ENCODE results near the gene FOXB2. TPM values are rescaled to one million over a fixed set of nuclear protein-coding genes. Genes with fewer than 3 reads are reported as not detected.

FOXB2 gene
- total RNA-seq, 1 donor from 2014 or later = not detected

DNA sequence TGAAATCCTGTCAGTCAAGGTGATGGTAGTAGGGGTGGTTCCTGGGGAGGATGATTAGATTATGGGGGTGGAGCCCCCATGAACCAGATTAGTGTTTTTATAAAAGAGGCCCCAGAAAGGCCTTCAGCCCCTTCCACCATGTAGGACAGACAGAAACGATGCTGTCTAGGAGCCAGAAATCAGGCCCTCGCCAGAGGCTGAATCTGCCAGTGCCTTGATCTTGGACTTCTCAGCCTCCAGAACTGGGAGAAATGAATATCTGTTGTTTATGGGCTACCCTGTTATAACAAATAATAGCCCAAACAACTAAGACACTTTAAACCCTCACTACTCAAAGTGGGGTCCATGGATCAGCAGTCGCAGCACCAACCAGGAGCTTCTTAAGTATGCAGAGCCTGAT is 20.2 kb upstream of the FOXB2 start:
- H3K27me3 Mint-ChIP-seq (ENCODE audit: unreplicated experiment) = no peaks in the 10 kb centered on the region

GRCh38 chr9:77000330-77000729 is 19.1 kb upstream of the FOXB2 start:
- TF ChIP-seq, protein P1, sequence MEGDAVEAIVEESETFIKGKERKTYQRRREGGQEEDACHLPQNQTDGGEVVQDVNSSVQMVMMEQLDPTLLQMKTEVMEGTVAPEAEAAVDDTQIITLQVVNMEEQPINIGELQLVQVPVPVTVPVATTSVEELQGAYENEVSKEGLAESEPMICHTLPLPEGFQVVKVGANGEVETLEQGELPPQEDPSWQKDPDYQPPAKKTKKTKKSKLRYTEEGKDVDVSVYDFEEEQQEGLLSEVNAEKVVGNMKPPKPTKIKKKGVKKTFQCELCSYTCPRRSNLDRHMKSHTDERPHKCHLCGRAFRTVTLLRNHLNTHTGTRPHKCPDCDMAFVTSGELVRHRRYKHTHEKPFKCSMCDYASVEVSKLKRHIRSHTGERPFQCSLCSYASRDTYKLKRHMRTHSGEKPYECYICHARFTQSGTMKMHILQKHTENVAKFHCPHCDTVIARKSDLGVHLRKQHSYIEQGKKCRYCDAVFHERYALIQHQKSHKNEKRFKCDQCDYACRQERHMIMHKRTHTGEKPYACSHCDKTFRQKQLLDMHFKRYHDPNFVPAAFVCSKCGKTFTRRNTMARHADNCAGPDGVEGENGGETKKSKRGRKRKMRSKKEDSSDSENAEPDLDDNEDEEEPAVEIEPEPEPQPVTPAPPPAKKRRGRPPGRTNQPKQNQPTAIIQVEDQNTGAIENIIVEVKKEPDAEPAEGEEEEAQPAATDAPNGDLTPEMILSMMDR (IDR thresholded peaks at IDR 0.05; ENCODE audit: unreplicated experiment) = no peak
- no peaks in the 10 kb centered on the region for H3K4me1 Mint-ChIP-seq (ENCODE audit: unreplicated experiment)
- H3K36me3 Mint-ChIP-seq (ENCODE audit: low read depth, unreplicated experiment) = no peaks in the 10 kb centered on the region
- no peak overlapping the region for H3K4me3 Mint-ChIP-seq (ENCODE audit: unreplicated experiment)
- H3K9me3 Mint-ChIP-seq (ENCODE audit: unreplicated experiment) = no peaks in the 10 kb centered on the region
- no peak for DNase-seq (ENCODE audit: low spot score)
- H3K27me3 Mint-ChIP-seq (ENCODE audit: unreplicated experiment) = no peaks in the 10 kb centered on the region
- H3K27ac Mint-ChIP-seq (ENCODE audit: unreplicated experiment) = no peak overlapping the region

More for the DNA sequence above, 20.2 kb upstream of the FOXB2 start:
- no peak overlapping the region for H3K4me3 Mint-ChIP-seq (ENCODE audit: unreplicated experiment)
- no peaks in the 10 kb centered on the region for H3K9me3 Mint-ChIP-seq (ENCODE audit: unreplicated experiment)
- no peaks in the 10 kb centered on the region for H3K36me3 Mint-ChIP-seq (ENCODE audit: low read depth, unreplicated experiment)
- no peak overlapping the region for H3K27ac Mint-ChIP-seq (ENCODE audit: unreplicated experiment)
- DNase-seq (ENCODE audit: low spot score) = no peak
- TF ChIP-seq, protein P1 (IDR thresholded peaks at IDR 0.05; ENCODE audit: unreplicated experiment) = no peak
- H3K4me1 Mint-ChIP-seq (ENCODE audit: unreplicated experiment) = no peaks in the 10 kb centered on the region

DNA sequence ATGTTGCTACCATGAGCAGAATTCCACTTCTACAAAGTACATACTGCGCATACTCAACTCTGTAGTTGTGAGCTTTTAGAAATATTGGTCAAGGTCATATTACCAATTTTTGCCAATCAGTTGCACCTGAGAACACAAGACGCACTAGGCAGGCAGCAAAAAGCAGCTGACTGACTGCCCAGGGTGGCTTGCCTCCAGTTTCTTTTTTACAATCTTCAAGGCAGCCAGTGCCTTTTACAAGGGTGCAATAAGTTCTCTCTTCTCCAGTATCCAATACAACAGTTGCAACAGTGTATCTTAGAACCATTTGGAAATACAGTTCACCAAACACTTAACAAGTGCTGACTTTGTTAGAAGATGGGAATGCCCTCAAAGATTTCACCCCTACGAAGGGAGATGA is 16.1 kb upstream of the FOXB2 start:
- Mint-ChIP-seq H3K4me1 (ENCODE audit: unreplicated experiment) (no peaks in the 10 kb centered on the region), H3K4me3 (ENCODE audit: unreplicated experiment) (no peak overlapping the region), H3K9me3 (ENCODE audit: unreplicated experiment) (no peaks in the 10 kb centered on the region), H3K27me3 (ENCODE audit: unreplicated experiment) (no peaks in the 10 kb centered on the region), H3K27ac (ENCODE audit: unreplicated experiment) (no peak overlapping the region), H3K36me3 (ENCODE audit: low read depth, unreplicated experiment) (no peaks in the 10 kb centered on the region)
- TF ChIP-seq, protein P1 (IDR thresholded peaks at IDR 0.05; ENCODE audit: unreplicated experiment) = no peak
- no peak for DNase-seq (ENCODE audit: low spot score)

- TF ChIP-seq, protein P1 (IDR thresholded peaks at IDR 0.05; ENCODE audit: unreplicated experiment) = no peak
- Mint-ChIP-seq H3K36me3 (ENCODE audit: low read depth, unreplicated experiment) (no peaks in the 10 kb centered on the region), H3K4me3 (ENCODE audit: unreplicated experiment) (no peak overlapping the region), H3K4me1 (ENCODE audit: unreplicated experiment) (no peaks in the 10 kb centered on the region), H3K9me3 (ENCODE audit: unreplicated experiment) (no peaks in the 10 kb centered on the region), H3K27me3 (ENCODE audit: unreplicated experiment) (no peaks in the 10 kb centered on the region), H3K27ac (ENCODE audit: unreplicated experiment) (no peak overlapping the region)
- DNase-seq (ENCODE audit: low spot score) = no peak
Measured at GRCh38 chr9:77005216-77005615, 14.2 kb upstream of the FOXB2 start.

- Mint-ChIP-seq H3K4me1 (ENCODE audit: unreplicated experiment) (peaks cover 18% of the 10 kb centered on the region), H3K27ac (ENCODE audit: unreplicated experiment) (no peak overlapping the region), H3K36me3 (ENCODE audit: low read depth, unreplicated experiment) (no peaks in the 10 kb centered on the region), H3K4me3 (ENCODE audit: unreplicated experiment) (no peak overlapping the region), H3K27me3 (ENCODE audit: unreplicated experiment) (peaks cover 27% of the 10 kb centered on the region), H3K9me3 (ENCODE audit: unreplicated experiment) (no peaks in the 10 kb centered on the region)
- TF ChIP-seq, protein P1 (IDR thresholded peaks at IDR 0.05; ENCODE audit: unreplicated experiment) = no peak
- no peak for DNase-seq (ENCODE audit: low spot score)
Measured at GRCh38 chr9:77010527-77010926, 8.9 kb upstream of the FOXB2 start.

All from endothelial cell (in vitro differentiated cells).